Hematopoietic multipotent progenitor cell treated with erythropoietin and hydrocortisone succinate and interleukin-3 and kit ligand, for 8 days (in vitro differentiated cells): ENCODE data around the gene KITLG.
"Not testable (repeated sequence)": the region's sequence is repeated elsewhere in the genome, so short reads cannot be mapped to it uniquely, and the experiment has no call there.

Experiments
- DNase-seq: peaks from one replicate; pipeline ENCODE4 v3.0.0-alpha.2; 2015

KITLG gene

DNA sequence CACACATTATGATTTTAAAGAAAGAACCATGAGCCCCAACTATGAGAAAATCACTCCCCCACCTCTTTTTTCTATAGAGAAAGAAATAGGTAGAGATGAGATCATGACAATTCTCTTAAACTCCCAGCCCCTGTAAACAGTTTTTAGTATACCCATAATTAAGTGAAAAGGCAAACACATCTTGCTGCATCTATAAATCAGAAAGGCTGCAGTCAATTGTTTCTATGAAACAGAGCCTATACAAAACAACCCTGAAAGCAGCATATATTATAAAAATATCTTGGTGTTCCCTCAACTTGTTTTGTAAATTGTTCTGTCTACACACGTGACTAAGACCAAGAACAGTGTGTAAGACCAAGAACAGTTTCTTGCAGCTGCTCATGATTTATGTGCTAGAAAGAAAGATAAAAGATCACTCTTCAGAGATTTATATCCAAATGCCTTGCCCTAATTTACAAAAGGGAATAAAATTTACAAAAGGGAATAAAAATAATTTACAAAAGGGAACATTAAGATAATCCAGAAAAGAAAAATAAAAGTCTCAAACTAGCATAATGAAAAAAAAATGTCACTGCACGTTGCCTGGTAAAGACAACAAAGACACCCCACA is 4.8 kb downstream of the KITLG start:
- no peak for DNase-seq

DNA sequence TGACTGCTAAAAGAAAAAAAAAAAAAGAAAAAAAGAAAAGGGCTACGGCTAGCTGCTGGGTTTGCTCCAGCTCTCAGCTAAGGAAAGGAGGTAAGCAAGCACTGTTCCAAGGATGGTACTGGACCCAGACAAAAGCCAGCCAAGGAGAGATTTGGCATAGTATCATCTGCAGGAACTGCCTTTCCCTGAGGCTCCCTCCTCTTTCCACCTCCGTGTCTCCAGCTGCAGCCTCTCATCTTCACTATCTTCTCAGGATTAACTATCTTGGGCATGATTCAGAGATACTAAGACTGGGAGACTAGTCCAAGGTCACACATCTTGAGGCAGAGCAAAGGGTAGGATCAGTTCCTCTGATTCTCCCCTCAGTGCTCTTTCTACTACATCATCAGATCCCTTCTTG is 6.0 kb downstream of the KITLG start:
- no peak for DNase-seq

DNA sequence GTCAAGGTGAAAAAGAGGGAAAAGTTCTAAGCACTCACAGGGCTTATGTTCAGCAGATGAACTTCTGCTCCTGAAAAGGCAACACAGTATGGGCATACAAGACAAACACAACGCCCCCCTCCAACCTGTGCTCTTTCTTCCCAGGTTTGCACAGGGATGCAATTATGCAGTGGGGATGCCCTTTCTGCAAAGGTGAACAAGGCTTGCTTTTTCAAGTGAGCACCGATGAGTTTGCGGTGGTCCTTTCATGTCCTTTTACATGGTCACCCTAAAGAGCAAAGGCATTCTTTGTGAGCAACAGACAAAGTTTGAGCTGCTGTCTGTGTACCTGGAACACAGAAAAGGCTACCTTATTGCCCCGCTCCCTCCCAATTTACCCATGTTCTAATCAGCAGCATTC is 6.7 kb downstream of the KITLG start:
- DNase-seq, result no peak

DNA sequence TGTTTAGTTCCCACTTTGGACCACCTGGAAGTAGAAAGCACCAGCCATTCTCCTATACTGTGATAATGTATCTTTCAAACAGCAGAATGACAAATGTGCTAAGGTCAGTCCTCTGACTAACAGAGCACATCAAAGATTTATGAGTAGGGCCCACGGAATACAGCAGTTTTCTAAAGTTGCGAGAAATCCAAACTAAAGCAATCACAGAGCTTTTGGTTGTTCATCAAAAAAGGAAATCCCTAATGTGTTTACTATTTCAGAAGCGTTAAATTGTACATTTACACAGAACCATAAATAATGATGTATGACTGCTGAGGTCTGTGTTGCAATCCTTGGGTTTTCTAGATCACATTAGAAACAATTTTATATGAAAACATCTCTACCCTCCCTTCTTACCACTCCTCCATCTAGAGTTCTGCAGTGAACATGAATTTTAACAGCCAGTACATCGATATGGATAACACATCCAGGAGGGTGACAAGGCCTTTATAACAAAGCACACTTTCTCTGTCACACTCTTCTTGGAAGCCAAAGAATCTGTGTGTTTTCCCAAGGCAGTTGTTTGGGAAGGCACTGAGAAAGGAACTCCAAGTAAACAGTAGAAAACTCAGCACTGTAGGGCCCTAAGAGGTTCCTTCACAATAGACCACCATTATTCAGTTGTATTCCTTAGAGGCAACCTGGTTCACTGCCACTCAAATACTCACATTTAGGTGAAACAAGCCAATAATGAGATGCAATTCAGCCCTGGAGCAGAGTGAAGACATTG is 7.3 kb downstream of the KITLG start:
- no peak for DNase-seq

DNA sequence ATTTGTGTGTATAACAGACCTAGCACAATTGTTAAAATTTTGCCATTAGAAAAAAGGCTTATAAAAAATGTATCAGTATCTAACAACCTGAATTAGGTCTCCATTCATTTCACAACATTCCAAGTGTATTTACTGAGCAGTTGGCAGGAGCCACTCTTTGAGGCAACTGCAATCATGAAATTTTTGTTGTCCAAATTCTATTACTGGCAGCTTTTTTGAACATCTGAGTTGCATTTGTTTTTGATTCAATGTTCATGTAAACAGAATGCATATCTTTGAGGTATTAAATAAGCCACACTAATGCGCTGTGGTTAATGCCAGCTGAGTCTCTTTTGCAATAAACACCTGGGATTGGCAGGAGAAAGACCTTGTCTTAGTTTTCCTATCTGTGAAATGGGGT is 8.7 kb downstream of the KITLG start:
- DNase-seq, result no peak

DNA sequence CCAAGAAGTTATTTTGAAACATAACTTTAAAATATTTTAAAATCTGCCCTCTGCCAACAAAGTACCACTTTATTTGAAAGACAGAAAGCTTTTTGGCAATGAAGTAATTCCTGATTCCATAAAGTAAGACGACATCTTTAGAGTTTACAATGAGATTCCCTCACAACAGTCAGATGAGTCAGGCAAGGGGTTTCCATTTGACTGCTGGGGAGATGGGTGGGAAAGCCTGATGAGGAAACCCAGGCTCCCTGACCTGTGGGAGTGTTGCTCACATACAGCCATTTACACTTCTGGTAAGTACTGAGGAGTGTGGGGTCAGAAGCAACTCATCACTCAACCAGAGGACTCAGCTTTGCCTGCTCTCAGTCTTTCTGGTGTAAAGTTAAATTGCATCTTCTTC is 10.2 kb downstream of the KITLG start:
- DNase-seq, result no peak

DNA sequence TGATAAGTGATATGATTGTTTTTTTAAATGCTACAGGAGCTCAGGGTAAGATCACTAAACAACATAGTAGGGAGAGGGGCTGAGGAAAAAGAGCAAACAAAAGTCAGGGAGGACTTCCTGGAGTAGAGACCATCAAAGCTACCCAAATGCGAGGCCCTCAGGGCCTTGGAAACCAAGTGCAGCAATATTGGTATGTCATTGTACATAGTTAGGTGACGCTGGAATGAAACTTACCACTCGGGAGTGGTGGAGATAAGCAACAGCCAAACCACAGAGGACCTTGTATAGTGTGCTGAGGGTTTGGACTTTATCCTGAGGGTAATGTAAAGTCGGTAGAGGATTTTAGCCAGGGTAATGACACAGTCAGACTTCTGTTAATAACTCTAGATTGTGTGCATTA is 13.8 kb downstream of the KITLG start:
- DNase-seq, result peak; percentile 45

DNA sequence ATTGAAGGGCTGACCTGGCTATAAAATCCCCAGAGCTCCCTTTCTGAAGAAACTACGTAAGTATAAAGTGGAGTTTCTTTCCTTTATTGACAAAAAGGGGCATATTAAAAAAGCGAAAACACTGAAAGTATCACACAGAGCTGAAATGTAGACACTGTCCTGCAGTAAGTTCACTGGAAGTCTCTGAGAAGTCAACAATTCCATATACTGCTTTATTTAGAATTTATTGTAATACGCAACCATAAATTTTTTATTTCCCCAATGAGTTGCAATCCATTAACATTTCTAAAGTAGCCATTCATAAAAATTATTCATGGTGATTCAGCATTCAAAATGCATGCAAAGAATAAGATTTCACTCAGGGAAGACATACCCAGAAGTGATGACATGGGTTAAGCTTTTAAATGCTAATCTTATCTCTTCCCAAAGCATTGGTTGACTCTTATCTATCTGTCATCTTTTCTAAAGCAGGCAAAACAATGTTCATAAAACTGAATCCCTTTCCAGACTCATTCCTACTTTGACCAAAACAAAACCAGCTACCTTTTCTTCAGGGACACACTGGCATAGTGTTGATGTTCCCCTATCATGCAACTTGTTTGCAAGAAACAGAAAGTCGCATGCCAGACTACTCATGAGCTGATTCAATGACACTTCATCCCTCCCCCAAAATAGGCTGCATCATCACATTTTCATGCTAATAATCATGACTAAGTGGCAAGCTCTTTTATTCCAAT is 17.3 kb downstream of the KITLG start:
- DNase-seq, result no peak

DNA sequence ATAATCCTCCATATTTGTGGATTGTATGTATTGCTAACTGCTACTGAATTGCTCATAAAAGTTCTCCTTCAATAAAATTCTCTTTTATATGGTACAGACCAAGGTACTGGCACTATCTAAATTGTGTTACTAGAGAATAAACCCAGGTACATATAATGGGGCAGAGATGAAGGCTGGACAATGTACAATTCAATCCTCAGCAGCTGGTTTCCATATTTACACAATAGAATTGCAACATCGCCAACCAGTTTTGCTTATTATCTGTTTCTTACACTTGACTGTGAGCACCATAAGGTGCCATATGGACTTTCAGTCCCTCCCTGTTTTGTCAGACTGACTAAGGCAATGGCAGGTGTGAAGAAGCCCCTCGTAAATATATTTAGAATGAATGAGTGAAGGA is 18.1 kb downstream of the KITLG start:
- no peak for DNase-seq

DNA sequence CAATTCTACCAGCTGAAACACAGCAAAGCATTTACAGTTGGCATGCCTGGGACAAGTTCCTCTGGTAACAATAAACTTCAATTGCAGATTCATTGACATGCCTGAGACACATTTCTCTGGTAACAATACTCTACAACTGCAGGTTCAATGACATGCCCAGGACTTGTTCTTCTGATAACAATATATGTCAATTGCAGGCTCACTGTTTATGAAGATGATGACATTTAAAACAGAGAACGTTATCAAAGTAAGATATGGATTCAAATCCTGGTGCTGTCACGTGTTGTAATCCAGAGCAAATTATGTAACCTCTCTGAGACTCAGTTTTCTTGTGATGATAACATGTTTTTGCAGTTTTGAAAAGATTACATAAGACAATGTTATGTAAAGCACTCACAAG is 20.5 kb downstream of the KITLG start:
- DNase-seq, result peak; percentile 4

DNA sequence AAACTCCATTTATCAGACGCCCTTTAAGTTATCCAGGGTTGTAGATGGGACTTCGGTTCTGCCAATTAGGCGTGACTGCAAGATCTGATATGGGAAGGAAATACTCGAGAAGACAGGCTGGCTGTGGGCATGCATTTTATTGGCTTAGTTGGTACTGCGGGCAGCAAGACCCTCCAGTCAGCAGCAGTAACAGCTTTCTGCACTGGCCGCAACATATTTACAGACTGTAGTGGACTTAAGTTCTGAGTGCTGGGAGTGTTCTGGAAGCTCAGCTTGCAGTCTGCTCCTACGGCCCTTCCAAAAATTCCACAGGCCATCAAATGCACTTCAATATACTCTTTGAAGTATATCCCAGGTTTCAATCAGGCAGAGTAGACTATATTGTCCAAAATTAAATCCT is 21.1 kb downstream of the KITLG start:
- DNase-seq, result no peak

DNA sequence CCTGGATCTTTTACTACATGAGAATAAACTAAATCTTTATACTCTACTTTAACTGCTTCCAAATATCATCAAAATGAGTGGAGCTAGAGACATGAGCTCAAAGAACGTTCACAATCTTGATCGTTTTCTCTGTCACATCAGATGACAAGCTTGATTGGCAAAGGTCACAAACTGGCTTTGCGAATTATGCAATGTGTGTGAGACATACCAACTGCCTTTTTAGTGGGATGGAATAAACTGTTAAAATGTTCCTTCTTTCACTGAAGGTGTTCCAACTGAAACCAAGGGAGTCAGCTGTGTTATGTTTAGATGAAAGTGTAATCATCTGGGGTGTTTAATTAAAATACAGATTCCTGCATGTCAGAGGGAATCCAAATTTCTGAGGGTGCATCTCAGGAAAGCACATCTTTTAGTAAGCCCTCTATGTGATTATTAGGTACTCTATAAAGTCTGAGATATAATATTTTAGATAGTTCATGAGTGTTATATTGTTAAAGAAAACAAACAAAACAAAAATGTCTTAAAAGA is 21.9 kb downstream of the KITLG start:
- no peak for DNase-seq

DNA sequence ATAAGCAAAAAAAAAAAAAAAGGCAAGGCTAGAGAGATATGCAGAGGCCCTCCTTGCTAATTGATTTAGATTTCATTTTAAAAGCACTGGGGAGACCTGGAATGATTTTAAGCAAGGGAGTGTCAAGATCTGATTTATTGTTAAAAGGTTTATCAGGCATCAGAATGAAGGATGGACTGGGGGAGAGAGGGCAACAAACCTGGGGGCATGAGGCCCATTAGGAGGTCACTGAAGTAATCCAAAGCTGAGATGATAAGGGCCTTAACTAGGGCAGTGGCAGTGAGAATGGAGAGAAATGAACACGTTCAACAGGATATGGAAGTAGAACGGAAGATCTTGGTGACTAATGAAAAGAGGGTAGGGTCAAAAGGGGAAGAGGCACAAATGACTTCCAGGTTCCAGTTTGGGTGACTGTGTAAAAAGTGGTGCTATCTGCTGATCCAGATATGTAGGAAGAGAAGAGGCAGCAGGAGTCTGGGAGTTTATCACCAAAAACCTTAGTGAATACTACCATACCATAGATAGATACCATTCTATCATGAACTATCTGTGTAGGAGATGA is 24.0 kb downstream of the KITLG start:
- DNase-seq, result no peak

DNA sequence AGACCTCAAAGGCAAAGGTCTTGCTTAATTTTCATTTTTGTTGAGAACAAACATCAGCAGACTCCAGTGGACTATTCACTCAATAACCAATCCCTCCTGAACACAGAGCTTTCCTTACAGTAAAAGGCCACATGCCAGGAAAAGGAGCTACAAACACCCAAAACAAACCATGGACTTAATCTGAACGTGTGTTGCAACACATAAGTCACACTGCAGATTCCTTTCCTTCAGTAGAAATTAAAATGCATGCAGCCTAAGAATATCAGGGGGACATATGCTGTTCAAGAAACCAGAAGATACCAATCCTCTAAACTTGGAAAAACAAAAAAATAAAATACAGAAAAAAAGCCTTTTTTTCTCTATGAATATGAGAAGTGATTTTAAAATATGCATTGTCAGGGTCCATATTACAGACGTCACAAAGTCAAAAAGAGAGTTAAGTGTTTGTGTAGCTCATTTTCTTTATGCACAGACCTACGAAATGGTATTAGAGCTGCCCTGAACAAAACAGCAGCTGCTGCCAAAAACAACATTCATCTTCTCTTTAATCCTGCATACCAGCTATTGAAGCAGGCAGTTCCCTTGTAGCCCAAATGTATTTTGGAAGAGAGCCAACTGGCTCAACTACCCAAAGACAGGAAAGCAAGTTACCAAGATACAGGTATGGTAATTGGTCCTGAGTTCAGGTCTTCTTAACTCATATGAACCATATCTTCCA is 26.2 kb downstream of the KITLG start:
- DNase-seq, result no peak

DNA sequence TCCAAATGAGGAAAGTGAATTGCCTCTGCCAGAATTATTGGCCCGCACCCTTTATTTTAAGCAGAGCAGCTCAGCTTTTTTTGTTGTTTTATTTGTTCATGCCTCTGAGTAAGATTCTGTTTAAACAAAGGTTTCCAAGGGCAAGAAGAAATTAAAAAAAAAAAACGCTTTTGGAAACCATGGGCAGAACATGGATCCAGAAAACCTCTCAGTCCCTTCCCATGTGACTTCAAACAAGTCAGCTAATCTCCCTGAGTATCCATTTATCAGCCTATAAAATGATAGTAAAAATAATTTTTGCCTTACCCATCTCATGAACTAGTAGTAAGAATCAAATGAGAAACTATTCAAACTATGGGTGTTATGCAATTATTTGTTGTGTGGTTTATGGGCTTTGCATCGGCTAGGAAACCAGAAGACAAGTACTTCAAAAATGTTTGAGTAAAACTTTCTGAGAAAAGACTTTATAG is 27.6 kb downstream of the KITLG start:
- DNase-seq, result no peak

DNA sequence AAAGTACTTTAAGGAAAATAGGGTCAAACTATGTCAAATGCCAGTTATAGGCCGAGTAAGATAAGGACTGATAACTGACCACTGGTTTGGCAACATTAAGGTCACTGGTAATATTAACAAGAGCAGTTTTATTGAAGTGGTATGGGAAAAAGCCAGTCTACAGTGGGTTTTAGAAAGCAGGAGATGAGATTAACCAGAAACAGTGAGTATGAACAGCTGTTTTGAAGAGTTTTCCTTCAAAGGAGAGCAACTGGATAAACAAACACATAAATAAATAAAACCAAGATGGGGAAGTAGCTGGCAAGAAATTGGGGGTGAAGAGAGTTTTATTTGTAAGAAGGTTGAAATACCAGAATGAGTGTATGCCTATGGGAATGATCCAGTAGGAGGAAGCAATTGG is 30.3 kb downstream of the KITLG start:
- DNase-seq, result no peak

DNA sequence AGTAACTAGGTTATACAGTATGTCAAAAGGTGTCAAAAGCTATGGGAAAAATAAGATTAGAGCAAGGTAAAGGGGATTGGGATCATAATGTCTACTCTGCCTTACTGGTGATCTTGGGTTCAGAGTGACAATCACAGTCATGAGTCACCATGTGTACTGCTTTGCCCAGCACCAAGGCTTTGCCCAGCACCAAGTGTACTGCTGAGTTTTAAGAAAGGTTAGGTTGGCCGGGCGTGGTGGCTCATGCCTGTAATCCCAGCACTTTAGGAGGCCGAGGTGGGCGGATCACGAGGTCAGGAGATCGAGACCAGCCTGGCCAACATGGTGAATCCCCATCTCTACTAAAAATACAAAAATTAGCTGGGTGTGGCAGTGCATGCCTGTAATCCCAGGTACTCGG is 32.3 kb downstream of the KITLG start:
- DNase-seq, result not testable (repeated sequence)

DNA sequence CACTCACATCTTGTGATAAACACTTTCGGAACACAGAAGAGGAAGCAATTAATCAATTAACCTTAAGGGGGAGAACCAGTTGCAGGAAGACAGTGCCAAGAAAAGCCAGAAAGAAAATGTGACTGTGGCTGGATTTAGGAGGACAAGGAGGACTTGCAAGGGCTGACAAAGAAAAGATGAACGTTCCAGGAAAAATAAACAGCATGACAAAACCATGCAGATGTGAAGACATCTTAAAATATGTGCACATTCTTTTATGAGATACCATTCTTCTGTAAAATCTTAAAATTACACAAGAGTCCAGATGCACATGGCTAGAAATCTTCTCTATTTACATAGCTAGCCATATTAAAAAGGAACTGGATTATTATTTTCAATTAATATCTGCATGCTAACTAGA is 33.4 kb downstream of the KITLG start:
- DNase-seq, result no peak

DNA sequence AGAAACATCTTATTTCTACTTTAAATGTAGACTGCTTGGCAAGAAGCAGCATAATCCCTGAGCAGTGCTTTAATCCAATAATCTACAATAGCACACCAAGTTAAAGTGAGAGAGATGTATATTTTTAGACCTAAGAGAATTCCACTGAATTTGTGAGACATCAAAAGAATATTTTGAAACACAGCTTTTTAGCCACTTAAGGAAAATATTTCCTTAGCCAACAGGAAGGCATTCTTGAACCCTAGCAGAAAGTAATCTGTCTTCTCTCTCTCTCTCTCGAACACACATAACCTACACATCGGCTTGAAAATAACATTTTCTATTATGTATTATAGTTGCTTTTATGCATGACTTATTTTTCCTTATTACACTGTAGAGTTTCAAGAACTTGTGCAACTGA is 34.0 kb downstream of the KITLG start:
- no peak for DNase-seq

DNA sequence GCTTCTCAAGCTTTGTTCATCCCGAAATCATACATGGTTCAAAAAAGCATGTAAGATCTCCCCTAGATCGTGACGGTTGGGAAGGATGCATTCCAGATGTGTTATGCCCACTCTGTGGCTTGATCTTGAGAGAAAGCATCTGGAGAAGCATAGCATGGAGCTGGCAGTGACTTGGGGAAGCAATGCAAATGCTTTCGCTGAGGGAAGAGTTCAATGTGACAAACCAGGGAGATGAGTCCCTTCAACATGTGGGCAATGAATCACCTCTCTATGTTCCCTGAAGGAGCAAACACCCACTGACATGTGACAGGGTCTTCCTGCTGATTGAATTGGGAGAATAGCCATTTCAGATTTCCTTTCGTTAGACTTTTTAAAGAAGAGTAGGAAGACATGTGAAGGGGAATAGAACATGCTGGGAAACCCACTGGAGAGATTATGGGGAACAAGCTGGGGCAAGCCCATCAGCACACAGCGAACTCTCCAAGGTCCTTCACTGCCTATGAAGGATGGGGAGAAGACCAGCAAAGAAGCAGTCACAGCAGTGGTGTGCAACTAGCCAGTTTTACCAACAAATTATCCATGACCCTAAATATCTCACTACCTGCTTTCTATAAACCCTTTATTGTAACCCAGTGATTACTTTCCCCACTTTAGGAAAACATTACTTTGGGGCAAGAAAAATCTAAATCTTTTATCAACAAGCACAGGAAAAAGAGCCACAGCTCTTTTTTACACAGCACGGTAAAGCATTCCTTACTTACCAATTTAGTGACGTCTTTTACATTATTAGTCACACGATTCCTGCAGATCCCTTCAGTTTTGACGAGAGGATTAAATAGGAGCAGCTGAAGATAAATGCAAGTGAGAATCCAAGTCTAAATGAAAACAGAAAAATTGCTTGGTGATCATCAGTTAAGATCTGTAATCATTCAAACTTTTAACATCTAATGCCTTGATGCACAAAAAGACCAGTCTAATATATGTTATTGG is 35.0 kb downstream of the KITLG start:
- no peak for DNase-seq

DNA sequence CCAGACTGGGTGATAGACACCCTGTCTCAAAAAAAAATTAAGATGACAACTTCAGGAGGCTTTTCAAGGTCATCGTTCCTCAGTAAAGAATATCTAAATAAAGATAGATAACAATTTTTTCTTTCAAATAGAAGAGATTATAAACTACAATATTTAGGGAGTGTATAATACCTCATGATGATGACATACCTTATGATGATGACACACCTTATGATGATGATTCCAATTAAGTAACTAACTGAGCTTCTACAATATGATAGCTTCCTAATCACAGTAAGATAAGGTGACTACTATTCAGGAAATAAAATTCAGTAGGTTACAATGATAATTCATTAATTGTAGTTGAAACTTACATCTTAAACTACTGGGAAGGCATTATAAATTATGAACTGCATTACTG is 40.4 kb downstream of the KITLG start:
- no peak for DNase-seq

DNA sequence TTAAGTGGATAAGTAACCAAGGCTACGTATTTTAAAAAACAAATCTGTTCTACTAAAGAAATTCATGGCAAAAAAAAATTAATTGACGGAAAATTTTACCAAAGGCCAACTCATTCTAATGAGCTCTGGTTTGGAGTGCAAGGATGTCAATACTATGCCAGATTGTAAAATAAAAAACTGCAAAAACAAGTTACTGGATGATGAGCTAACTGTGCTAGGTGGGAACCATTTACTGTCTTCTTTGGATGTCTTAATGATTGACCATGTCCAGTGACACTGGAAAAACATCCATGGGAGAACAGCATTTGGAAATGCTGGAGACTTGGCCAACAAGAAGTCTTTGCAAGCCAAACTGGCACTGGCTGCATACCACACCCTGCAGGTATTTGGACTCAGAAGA is 41.6 kb downstream of the KITLG start:
- DNase-seq, result no peak
